IMR-90 (cell line): ENCODE results near the gene CAMK2G.

ENCODE experiments used
- CEBPB ChIP-seq: IDR thresholded peaks from 2 replicates; pipeline ENCODE4 v1.6.1; 2012; ENCODE audit warnings: low read depth, low read length, improper control_type of control experiment
- POLR2A ChIP-seq: IDR thresholded peaks from 2 replicates; pipeline ENCODE4 v1.6.1; 2012; ENCODE audit warnings: mild to moderate bottlenecking, low read depth, low read length
- RAD21 ChIP-seq: IDR thresholded peaks from 2 replicates; pipeline ENCODE4 v1.6.1; 2012; ENCODE audit warnings: low read length, improper control_type of control experiment
- USF2 ChIP-seq: fragments of 150-350 bp; IDR thresholded peaks from 2 replicates; pipeline ENCODE4 v1.6.1; 2017; ENCODE audit warnings: mild to moderate bottlenecking, antibody characterized with exemption, low read length, low read depth
- TF ChIP-seq, protein P1 (sequence below): conservative IDR thresholded peaks from 2 replicates; pipeline ENCODE4 v1.5.1; 2012; ENCODE audit warnings: mild to moderate bottlenecking, low read depth, low read length, improper control_type of control experiment

- TF ChIP-seq POLR2A (peak; percentile 19; the same call in 1 of the 2 replicates), RAD21 (no peak; the same call in 1 of the 2 replicates), USF2 (no peak), CEBPB (no peak)
- TF ChIP-seq, protein P1, sequence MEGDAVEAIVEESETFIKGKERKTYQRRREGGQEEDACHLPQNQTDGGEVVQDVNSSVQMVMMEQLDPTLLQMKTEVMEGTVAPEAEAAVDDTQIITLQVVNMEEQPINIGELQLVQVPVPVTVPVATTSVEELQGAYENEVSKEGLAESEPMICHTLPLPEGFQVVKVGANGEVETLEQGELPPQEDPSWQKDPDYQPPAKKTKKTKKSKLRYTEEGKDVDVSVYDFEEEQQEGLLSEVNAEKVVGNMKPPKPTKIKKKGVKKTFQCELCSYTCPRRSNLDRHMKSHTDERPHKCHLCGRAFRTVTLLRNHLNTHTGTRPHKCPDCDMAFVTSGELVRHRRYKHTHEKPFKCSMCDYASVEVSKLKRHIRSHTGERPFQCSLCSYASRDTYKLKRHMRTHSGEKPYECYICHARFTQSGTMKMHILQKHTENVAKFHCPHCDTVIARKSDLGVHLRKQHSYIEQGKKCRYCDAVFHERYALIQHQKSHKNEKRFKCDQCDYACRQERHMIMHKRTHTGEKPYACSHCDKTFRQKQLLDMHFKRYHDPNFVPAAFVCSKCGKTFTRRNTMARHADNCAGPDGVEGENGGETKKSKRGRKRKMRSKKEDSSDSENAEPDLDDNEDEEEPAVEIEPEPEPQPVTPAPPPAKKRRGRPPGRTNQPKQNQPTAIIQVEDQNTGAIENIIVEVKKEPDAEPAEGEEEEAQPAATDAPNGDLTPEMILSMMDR: no peak
Observed at GRCh38 chr10:73909540-73910115, 35.3 kb upstream of the CAMK2G start.
